ENCODE results near the gene PLB1. TPM values are rescaled to one million over a fixed set of nuclear protein-coding genes. Genes with fewer than 3 reads are reported as not detected.
A peak's percentile ranks its signal among the peaks of the same experiment; 100 is the strongest.

Gene PLB1
- total and polyA plus RNA-seq, 12 donors, result 1.0 to 51.1 (median 8.3) TPM

DNA sequence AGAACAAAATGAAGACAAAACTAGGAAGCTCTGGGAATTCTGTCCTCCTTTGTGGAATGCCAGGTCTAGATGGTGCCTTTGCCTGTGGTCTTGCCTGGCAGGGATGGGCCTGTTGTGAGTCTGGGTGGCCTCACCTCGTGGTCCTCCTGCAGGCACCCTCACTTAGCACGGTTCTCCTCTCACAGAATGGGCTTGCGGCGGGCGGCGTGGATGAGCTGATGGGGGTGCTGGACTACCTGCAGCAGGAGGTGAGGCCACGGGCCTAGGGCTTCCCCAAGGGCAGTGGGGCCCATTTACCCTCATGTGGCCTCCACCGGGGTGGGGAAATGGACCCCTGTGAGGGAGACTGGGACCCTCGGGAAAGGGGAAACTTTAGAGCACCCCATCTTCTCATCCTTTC, 42.3 kb downstream of the PLB1 start:
- no peaks in the 10 kb centered on the region for H3K4me1 ChIP-seq (replicated peaks in 1 of 2)
- H3K36me3 ChIP-seq (replicated peaks in 1 of 2), result no peaks in the 10 kb centered on the region
- intact Hi-C loops (cut with DNase I), result no loop called here
- H3K9me3 ChIP-seq (replicated peaks in 1 of 3), result no peaks in the 10 kb centered on the region
- no peak overlapping the region for H3K27ac ChIP-seq
- H3K27me3 ChIP-seq, result no peaks in the 10 kb centered on the region
- WGBS, 4 donors, result 89 to 97% (median 91%) methylated on average over 9 of the region's 9 CpGs
- no peak for TF ChIP-seq POLR2A (IDR thresholded peaks at IDR 0.05)
- TF ChIP-seq, protein P1, sequence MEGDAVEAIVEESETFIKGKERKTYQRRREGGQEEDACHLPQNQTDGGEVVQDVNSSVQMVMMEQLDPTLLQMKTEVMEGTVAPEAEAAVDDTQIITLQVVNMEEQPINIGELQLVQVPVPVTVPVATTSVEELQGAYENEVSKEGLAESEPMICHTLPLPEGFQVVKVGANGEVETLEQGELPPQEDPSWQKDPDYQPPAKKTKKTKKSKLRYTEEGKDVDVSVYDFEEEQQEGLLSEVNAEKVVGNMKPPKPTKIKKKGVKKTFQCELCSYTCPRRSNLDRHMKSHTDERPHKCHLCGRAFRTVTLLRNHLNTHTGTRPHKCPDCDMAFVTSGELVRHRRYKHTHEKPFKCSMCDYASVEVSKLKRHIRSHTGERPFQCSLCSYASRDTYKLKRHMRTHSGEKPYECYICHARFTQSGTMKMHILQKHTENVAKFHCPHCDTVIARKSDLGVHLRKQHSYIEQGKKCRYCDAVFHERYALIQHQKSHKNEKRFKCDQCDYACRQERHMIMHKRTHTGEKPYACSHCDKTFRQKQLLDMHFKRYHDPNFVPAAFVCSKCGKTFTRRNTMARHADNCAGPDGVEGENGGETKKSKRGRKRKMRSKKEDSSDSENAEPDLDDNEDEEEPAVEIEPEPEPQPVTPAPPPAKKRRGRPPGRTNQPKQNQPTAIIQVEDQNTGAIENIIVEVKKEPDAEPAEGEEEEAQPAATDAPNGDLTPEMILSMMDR (IDR thresholded peaks at IDR 0.05), result no peak
- no peak overlapping the region for H3K4me3 ChIP-seq
- DNase-seq, result peak in 1 of 7 donors; percentile 15

DNA sequence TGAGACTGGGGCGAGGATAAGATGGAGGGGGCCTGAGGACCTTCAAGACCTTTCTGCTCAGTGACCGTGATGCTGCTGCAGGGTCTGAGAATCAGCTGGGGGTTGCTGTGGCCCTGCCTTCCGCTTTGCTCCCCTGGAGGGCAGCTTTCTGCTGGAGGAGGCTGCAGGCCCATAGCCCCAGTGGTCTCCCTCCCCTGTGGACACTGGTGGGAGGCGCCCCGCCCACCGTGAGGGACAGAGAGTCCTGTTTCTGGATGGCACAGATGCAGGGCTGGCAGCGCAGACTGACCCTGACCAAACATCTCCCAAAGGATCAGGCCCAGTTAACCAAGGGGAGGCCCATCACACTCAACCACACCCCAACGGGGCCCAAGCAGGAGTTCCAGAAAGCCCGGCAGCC, 42.8 kb downstream of the PLB1 start:
- WGBS, 4 donors, result 87 to 95% (median 92%) methylated on average over 3 to 9 of the region's 9 CpGs
- TF ChIP-seq, protein P1 (IDR thresholded peaks at IDR 0.05), result no peak
- TF ChIP-seq POLR2A (IDR thresholded peaks at IDR 0.05), result no peak
- no peaks in the 10 kb centered on the region for H3K36me3 ChIP-seq (replicated peaks in 1 of 2)
- H3K27me3 ChIP-seq, result no peaks in the 10 kb centered on the region
- intact Hi-C loops (cut with DNase I), result no loop called here
- no peak for DNase-seq
- no peaks in the 10 kb centered on the region for H3K4me1 ChIP-seq (replicated peaks in 1 of 2)
- no peak overlapping the region for H3K4me3 ChIP-seq
- no peaks in the 10 kb centered on the region for H3K9me3 ChIP-seq (replicated peaks in 1 of 3)
- H3K27ac ChIP-seq, result no peak overlapping the region

DNA sequence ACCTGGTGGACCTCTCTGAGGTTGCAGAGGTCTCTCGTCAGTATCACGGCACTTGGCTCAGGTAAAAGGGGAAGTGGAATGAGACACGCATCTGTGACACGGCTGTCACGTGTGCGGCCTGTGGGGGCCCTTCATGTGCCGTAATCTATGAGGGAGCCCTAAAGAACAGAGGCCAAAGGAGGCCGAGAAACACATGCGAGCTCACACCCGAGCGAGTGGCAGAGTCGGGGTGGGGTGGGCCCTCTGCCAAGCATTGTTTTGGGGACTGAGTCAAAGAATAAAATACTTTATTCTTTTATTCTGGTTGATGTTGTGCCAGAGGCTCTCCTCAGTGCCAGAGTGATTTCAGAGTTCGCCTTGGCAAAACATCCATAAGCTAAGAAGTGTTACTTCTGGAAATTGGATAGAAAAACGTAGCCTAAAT, 43.3 kb downstream of the PLB1 start:
- Histone ChIP-seq H3K4me1 (replicated peaks in 1 of 2) (peaks cover 0 to 2% of the 10 kb centered on the region in 2 donors), H3K27me3 (no peaks in the 10 kb centered on the region), H3K36me3 (replicated peaks in 1 of 2) (no peaks in the 10 kb centered on the region), H3K27ac (no peak overlapping the region), H3K4me3 (no peak overlapping the region), H3K9me3 (replicated peaks in 1 of 3) (no peaks in the 10 kb centered on the region)
- no peak for TF ChIP-seq POLR2A (IDR thresholded peaks at IDR 0.05)
- TF ChIP-seq, protein P1 (IDR thresholded peaks at IDR 0.05), result no peak
- intact Hi-C loops (cut with DNase I), result no loop called here
- no peak for DNase-seq
- WGBS, 4 donors, result 73 to 85% (median 81%) methylated on average over 13 to 14 of the region's 14 CpGs

DNA sequence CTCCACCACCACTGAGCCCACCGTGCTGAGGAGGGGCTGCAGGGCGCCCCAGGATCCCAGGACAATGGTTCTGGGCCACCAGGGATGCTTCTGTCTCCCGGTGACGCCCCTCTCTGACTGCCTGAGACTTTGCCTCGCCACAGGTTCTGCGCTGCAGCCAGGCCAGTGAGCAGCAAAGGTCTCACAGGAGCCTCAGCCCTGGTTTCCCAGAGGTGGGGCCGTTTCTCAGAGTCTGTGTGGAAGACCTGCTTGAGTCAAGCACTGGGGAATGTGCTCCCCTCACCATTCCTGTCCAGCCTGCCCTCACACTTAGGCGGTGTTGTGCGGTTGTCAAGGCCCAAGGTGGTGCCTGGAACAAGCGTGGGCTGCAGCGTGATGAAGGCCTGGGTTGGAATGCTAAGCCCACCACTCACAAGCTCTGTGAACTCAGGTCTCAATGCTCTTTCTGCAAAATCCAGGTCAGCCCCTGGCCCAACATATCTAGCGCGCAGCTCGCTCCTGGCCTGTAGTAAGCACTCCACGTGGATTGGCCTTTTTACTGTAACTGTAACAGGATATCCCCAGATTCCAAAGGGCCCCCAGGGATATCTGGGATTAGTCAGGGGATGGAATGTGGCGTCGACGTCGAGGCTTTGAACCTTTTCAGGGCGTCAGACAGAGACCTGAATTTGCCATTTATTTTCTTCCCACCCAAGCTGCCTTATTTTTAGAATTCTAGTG, 47.6 kb downstream of the PLB1 start:
- Histone ChIP-seq H3K4me1 (replicated peaks in 1 of 2) (peaks cover 21 to 27% of the 10 kb centered on the region in 2 donors), H3K9me3 (replicated peaks in 1 of 3) (no peaks in the 10 kb centered on the region), H3K4me3 (no peak overlapping the region), H3K27ac (peak overlapping the region in 2 of 5 donors; percentile 83 to 84), H3K36me3 (replicated peaks in 1 of 2) (no peaks in the 10 kb centered on the region), H3K27me3 (no peaks in the 10 kb centered on the region)
- TF ChIP-seq, protein P1 (IDR thresholded peaks at IDR 0.05), result no peak
- no peak for TF ChIP-seq POLR2A (IDR thresholded peaks at IDR 0.05)
- intact Hi-C loops (cut with DNase I), result no loop called here
- WGBS, 4 donors, result 85 to 92% (median 90%) methylated on average over 13 to 20 of the region's 20 CpGs
- DNase-seq, result no peak

All from adrenal gland (tissue), 12 donors.